H1 (cell line): ENCODE results near the gene PCID2.

Experiments used
- CHD2 ChIP-seq: IDR thresholded peaks from 2 replicates; pipeline ENCODE4 v1.6.1; 2012; ENCODE audit warnings: low read length, improper control_type of control experiment
- CTCF ChIP-seq, 3 experiments: IDR thresholded peaks; 1 replicate in 2 of 3; 2 replicates in 1 of 3; pipeline versions ENCODE4 v1.5.1 to v1.6.1; 2011; ENCODE audit warnings: low read length in 3 of 3, mild to moderate bottlenecking in 3 of 3, inconsistent platforms in 2 of 3, low read depth in 1 of 3, moderate library complexity in 1 of 3; ENCODE audit not compliant: insufficient read depth in 1 of 3; ENCODE audit errors: control extremely low read depth in 1 of 3
- EGR1 ChIP-seq: IDR thresholded peaks from 2 replicates; pipeline ENCODE4 v1.6.1; 2011; ENCODE audit warnings: low read depth, low read length, borderline replicate concordance
- EZH2 ChIP-seq: fragments of 200-600 bp; sonication (generic); IDR thresholded peaks from 2 replicates; pipeline ENCODE4 v1.7.1; 2012; ENCODE audit warnings: low read depth, mild to moderate bottlenecking, moderate library complexity, low read length, inconsistent platforms; ENCODE audit not compliant: severe bottlenecking
- MAFK ChIP-seq: IDR thresholded peaks from 2 replicates; pipeline ENCODE4 v1.6.1; 2012; ENCODE audit warnings: low read depth, mild to moderate bottlenecking, improper control_type of control experiment, low read length
- POLR2A ChIP-seq, 2 experiments: IDR thresholded peaks; 1 replicate in 1 of 2; 2 replicates in 1 of 2; pipeline ENCODE4 v1.6.1; 2011; ENCODE audit warnings: low read depth in 2 of 2, low read length in 2 of 2, mild to moderate bottlenecking in 2 of 2; ENCODE audit errors: control extremely low read depth in 1 of 2
- POLR2AphosphoS5 ChIP-seq: IDR thresholded peaks from 2 replicates; pipeline ENCODE4 v1.6.1; 2011; ENCODE audit warnings: low read depth, low read length
- ZNF274 ChIP-seq: IDR thresholded peaks from 2 replicates; pipeline ENCODE4 v1.7.0; 2012; ENCODE audit warnings: low read length, borderline replicate concordance; ENCODE audit errors: extremely low read depth
- TF ChIP-seq, protein P1 (sequence below): IDR thresholded peaks from 2 replicates; pipeline ENCODE4 v1.6.1; 2011; ENCODE audit warnings: low read depth, mild to moderate bottlenecking, low read length; ENCODE audit not compliant: insufficient read depth

GRCh38 chr13:113186061-113186900 lies 22.2 kb downstream of the PCID2 start:
- TF ChIP-seq CHD2 (no peak), ZNF274 (no peak), POLR2A (IDR thresholded peaks at IDR 0.05; ENCODE audit: control extremely low read depth in 1 of 2, low read depth in 2 of 2, low read length in 2 of 2) (no peak), CTCF (IDR thresholded peaks at IDR 0.05; ENCODE audit: control extremely low read depth in 1 of 3, insufficient read depth in 1 of 3, low read depth in 1 of 3, low read length in 3 of 3) (no peak), POLR2AphosphoS5 (no peak), MAFK (no peak), EZH2 (no peak), EGR1 (no peak)
- TF ChIP-seq, protein P1, sequence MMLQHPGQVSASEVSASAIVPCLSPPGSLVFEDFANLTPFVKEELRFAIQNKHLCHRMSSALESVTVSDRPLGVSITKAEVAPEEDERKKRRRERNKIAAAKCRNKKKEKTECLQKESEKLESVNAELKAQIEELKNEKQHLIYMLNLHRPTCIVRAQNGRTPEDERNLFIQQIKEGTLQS: no peak
